Effector CD4-positive, alpha-beta T cell (primary cell): ENCODE data around the gene CHL1.

Source experiments
- DNase-seq: peaks from one replicate; pipeline ENCODE4 v3.0.0-alpha.2; 2020

The CHL1 gene

DNA sequence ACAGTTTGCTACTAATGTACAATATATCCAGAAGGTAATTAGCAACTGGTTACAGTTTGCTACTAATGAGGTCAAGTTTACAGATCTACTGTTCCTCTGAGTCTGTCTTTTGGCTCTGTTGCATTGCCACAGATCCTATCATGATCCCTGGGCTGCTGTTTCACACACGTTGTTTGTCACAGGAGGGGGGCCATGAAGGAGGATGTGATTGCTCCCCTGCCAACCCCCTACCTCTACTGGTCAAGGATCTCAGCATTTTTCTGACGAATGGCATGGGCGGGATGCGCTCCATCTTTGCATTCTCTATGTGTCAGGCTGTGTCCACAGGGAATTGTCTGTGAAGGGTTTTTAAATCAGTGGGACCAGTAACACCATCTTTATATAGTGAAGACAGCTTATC is 91.9 kb downstream of the CHL1 start:
- DNase-seq: no peak

DNA sequence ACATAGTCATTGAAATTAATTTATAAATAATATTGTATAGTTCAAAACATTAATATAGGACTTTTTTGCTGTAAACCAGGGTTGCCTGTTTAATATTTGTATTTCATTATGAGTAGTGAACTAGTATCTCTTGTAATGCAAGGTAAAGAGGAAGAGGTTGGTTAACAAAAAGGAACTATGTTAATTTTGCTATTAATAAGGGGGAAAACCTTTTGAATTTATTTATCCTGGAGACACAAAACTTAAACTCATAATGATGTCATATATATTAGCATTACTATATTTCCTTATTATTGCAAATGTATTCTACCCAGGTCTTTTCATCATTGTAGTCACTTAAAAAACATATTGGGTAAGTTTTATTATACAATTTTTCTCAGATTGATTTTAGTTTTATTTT is 94.5 kb downstream of the CHL1 start:
- no peak for DNase-seq

DNA sequence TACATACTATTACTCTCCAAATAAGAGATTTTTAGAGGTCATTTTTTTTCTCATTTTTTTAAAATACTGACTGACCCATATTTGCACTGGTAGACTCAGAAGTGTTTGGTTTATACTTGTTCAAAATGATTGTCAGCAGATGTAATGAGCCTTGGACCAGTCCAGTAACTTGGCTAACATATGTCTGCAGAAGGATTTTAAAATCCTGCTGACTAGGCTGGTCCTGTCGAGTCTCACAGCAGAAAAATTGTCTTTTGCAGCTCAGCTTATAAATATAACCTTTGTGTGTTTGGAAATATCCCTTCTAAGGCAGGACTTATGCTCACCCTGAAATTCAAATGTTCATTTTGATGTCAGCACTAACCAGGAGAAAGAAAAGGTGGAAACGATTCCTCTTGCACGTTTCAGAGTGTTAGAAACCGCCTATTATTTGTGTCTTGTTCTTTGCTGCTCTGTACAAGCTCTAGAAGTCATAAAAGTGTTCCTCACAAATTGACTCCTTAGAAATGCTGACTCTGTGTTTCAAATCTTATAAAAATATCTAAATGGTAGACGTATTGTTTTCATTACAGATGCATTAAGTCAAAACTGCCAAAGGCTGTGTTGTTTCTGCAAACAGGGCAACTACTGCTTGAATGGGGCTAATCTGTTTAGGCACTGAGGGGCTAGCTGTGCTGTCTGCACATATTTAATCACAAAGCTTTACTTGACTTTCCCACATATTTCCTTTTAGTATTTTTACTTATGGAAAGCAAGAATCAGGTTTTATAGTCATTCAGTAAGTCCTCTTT is 95.3 kb downstream of the CHL1 start:
- no peak for DNase-seq

DNA sequence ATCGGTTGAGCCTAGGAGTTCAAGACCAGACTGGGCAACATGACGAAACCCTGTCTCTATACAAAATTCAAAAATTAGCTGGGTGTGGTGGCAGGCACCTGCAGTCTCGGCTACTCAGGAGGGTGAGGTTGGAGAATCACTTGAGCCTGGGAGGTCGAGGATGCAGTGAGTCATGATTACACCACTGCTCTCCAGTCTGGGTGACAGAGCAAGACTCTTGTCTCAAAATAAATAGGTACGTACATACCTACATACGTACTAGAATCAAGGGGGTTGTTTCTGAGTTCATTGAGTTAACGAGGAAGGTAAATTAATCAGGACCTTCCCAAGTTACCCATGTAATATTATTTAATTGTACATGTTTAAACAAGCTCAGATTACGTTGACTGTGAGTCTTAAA is 97.5 kb downstream of the CHL1 start:
- DNase-seq: no peak

DNA sequence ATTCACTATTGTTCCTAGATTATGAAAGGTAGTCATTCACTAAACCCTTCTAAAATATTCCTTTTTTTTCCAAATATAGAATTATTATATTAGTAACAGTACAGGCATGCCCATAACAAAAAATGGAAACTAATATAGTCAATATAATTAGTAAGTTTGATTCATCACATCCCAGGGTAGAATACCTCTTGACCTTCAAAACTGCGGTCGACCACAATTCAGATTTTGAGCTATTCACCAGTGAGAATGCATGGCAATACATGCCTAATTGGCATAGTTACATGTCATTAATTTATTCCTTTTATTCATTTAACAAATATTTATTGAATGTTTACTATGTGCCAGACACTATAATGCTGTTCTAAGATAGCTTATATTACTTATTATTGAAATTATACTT is 98.0 kb downstream of the CHL1 start:
- DNase-seq: no peak

DNA sequence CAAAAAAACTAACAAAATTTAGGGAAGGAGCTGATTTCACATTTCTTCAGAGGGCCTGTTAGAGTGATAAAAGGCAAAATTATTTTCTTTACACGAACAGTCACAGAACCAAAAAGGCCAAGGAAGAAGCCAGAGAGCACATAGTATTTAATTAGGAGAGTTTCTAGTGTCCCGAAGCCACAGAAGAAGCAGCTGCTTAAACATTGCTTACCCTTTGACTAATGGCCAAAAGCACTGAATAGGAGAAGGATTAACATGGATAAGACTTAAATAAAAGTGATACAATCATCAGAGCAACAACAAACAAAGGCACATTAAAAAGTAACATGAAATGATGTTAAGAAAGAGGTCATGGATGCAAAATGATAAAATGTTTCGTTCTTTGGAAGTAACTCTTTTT is 98.6 kb downstream of the CHL1 start:
- DNase-seq: no peak

DNA sequence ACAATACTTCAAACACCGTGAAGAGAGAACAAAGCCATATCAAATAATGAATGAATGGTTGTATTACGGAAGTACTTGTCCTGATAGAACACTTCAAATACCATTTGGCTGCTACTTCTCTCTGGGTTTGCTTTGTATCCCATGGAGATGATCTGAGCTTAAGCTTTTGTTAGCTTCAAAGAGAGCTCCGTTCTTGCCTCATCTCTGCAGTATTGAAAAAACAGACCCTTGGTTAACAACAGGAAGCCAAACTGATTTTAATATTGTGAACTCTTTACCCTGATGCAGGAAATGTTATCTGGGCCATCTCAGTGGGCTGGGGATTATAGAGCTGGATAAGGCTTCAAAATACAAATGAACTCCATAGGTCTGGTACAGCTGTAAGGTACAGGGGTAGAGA is 101.0 kb downstream of the CHL1 start:
- DNase-seq: no peak

DNA sequence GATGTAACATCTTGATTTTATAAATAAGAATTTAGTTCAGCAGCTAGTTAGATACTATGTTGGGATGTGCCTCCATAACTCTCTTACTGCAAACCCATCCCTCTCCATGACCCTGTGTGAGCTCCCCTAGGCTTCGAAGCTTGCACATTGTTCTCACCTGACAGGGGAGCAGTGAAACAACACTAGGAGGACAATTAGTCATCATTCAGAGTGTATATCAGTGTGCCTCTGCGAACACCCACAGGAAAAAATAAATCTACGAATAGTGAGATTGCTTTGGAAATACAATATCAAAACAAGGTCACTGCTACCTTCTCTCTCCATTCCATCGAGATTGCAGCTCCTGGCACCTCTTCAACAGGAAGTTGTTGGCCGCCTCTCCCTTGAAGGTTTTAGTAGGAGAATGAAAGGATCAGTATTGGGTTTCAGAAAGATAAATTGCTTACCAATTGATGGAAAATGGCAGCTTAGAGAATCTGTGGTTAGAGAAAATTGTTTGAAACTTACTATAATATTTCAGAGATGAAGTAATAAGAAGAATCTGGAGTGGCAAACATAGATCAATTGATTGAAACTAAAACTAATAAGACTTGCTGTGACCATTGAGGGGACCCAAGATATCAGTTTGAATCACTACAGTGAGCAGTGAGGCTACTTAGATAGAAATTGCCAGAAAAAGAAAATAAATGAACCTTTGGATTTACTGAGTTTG is 103.2 kb downstream of the CHL1 start:
- no peak for DNase-seq

DNA sequence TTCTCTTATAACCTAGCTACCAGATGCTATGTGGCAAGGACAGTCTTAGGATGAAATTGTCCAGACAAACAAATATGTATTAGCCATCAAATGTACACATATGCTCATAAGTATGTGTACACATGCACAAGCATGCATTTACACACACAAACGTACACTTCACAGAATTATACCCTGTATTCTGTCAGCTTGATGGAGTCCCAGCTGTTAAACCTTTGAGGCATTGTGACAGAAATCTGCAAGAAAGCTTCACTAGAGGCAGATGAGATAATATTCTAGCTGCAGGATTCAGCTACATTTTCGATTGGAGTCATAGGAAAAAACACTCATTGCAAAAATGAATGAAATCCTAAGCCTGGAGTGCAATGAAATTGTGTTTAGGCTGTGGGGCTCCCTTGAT is 110.6 kb downstream of the CHL1 start:
- DNase-seq: no peak

DNA sequence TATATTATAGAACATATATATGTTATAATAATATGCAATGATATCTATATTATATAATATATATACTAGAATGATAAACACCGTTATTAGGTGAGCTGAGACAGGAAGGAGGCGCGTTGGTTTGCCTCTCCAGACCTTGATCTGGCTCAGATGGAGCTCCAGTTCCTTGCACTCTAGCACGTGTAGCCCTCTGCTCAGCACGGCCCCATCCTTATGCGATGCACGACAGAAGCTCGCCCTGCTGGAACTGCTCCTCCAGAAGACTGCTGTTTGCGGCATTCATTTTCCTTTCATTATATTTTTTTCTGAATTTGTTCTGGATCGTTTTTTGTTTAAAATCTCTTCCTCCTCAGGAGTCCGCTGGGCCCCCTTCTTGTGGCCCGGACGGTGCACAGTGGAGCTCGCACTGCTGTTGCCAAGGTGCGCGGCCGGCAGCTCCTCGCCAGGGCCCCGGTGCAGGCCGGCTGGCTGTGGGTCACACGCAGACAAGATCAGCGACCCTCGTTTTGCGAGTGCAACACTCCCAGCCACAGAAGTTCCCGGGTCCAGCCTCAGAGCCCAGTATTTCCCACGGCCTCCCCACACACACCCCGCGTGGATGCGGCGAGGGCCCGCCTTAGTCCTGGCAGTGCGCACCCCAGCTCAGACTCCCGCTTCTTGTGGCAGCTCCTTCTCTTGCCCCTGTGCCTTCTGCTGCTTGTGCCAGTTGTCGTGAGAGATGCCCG is 112.2 kb downstream of the CHL1 start:
- DNase-seq: no peak

DNA sequence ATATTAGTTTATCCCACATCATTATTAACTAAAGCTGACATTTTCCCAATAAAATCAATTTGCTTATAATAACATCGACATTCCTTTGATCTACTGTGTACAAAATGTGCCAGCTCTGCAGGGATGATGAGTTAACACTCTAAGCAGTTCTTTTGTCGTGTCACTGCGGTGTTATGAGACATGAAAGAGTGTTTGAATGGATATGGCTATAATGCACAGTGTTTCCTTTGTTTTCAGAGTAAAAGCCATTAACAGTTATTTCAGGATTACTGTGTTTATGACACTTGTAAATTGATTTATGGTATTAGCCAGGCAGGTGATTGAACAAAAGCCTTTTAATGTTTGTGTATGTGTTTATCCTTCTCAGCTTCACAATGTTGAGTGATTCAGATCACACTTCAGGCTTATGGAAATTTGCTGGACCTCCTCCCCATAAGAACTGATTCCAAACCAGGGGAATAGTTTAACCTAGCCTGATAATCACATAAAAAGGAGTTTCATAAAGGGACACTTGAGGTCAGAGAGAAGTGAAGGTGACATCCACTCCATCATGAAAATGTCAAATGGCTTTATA is 115.7 kb downstream of the CHL1 start:
- DNase-seq: no peak

DNA sequence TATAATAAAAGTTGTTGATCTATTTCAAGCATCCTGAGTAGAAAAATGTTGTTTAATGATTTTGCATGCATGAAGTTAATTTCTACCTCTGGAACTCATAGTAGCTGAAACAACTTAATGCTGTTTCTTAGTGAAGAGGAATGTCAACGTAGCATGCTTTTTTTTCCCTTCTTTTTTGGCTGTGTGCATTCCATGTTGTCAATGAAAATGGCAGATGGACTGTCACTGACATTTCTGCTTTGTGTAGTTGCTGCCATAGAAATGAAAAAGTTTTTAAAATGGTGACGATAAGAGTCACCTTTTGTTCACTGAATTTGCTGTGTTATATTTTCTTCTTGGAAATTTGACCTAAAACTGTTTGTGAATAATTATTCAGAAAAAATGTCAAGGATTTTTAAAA is 116.3 kb downstream of the CHL1 start:
- no peak for DNase-seq

DNA sequence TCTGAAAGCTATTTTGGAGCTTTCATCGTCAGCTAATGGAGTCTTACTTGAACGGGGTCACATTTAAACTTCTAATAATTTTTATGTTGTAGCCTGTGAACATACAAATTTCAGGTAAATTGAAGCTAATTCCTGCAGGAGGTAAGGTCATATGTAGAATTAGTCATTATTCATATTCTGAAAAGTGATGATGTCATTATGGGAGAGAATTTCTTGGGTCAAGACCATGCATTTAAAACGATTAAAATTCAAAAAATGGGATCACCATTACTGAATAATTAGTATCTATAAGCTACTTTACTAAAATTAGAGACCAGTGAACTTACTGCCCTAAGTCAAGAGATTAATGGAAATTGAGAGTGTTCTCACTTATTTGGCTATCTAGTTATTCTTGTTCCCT is 120.4 kb downstream of the CHL1 start:
- DNase-seq: no peak

DNA sequence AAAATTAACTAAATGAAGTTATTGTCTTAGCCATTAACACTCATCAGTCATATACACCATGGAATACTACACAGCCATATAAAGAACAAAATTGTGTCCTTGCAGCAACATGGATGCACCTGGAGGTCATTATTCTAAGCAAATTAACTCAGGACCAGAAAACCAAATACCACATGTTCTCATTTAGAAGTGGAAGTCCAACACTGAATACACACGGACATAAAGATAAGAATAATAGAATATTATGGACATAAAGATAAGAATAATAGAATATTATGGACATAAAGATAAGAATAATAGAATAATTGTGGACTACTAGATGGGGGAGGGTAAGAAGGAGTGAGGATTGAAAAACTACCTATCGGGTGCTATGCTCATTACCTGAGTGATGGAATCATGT is 122.3 kb downstream of the CHL1 start:
- DNase-seq: no peak

DNA sequence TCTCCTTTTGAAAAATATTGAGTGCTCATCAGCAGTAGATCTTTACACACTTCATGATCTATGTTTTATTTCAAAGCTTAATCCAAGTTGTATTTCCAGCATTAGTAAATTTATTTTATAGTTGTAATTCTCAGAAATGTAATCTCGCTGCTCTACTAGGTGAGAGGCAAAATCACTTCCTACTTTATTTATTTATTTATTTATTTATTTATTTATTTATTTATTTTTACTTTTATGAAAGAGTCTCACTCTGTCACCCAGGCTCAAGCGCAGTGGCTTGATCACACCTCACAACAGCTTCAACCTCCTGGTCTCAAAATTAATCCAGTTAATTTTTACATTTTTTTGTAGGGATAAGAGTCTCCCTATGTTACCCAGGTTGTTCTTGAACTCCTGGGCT is 127.9 kb downstream of the CHL1 start:
- no peak for DNase-seq

DNA sequence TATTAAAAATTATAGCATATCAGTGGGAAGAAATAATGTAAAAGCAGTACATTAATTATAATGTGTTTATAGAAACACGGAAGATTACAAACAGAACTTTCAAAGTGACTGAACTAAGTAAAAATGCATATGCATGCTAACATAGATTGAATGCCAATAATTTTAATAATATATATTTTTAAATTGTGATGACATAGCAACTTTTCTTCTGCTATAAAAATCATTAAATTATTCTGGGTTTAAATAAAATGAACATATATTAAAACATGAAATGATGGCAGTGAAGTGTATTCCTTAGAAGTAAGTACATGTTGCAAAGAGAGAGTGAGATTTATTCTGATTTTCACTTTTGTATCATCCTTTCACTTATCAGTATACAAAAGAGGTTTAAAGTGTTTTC is 128.9 kb downstream of the CHL1 start:
- no peak for DNase-seq

DNA sequence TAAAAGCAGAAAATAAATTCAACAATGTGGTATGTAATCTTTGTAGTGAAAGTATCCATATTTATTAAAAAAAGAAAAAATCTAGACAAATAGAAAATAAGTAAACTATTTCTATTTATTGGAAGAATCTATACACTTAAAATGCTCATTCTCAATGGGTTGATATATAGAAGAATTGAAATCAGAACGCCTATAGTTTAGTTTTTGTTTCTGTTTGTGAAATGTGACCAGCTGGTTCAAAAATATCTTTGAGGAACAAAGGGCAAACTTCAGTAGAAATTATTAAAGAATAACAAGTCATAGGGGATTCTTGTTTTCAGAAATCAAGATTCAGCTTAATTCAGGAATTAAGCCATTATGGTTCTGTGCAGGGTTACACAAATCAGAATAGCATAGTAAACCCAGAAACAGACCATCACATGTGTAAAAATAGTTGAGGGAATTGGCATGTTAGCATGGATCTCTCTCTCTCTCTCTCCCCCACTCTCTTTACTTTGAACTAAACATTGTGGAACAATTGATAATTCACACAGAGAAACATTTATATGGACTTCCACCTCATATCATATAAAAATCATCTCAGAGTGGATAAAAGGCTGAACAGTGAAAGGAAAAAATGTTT is 134.0 kb downstream of the CHL1 start:
- DNase-seq: no peak

DNA sequence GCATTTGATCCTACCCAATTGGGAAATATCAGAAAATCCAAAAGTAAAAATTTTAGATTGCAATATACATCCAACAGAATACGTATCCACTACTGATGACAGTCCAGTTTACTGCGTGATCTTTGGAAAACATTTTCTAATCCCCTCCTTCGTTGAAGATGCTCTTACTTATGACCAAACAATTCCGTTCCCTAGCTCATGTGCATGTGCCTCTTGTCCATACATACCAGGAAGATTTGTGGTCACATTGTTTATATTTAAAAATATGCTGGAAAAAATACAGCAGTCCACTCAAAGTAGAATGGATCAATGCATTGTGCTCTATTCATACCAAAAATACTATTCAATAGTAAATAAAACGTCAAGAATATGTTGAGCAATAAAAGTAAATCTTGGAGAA is 135.3 kb downstream of the CHL1 start:
- no peak for DNase-seq

DNA sequence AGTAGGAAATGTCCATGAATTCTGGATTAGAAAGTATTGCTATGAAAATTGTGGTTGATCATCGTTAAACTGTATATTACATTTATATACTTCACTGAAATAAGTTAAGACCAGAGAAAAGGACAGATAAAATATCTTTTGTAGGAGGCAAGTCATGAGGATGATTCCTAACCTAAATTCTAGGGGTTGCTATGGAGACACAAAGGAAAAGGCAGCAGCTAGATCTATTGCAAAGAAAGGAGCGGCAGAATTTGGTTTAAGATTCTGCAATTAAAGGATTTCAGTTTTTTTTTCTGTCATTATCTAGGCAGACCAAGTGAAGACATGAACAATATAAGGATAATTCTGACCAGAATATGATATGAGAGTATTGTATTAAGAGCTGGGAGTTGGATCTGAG is 136.1 kb downstream of the CHL1 start:
- DNase-seq: no peak

DNA sequence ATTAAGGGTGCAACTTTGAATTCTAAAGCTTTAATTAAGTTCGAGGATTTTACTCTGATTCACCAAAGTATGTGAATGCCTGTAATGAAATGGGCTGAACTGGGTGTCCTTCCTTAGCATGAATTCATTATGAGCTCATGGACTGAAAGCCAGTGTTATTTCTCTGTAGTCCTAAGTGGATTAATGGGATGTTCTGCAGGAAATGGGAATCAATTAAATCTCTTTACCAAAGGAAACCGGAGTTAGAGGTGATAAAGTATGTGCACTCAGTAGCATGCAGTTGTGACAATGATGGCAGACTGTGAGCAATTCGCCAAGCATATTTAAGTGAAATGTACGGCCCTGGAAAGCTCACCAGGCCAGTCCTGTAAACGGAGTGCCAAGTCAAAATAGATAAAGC is 138.7 kb downstream of the CHL1 start:
- no peak for DNase-seq

DNA sequence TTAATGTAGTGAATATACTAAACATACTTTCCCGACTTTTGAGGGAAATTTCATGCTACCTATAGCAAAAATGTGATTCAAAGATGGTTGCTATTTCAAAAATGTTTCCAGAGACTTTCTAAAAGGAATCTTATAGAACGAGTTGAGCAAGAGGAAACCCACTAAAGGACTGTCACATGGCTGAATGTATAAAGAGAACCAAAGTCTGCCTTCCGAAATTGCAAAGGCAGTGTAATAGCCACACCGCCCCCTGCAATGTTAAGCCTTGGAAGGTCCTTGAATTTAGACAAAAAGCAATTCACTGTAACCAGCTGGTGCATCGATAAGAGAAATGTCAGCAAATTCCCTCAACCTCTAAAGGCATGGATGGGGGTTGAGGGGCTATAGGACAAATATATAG is 142.8 kb downstream of the CHL1 start:
- no peak for DNase-seq

DNA sequence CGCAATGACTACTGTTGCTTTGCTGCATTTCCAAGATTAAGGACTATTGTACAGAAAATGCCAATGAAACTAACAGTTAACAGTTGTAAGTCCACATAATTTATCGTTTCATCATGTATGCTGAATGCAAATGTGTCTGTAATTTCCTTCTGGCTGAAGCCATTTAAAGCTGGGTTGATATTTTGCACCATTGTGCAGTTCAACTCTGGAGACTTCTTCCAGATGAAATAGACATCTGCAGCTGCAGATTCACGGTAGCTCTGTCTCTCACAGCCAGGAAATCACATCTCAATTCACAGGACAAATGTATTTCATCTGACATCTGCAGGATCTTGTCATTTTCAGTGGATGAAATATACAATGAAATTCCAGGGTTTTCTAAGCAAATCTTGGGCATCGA is 145.4 kb downstream of the CHL1 start:
- no peak for DNase-seq

DNA sequence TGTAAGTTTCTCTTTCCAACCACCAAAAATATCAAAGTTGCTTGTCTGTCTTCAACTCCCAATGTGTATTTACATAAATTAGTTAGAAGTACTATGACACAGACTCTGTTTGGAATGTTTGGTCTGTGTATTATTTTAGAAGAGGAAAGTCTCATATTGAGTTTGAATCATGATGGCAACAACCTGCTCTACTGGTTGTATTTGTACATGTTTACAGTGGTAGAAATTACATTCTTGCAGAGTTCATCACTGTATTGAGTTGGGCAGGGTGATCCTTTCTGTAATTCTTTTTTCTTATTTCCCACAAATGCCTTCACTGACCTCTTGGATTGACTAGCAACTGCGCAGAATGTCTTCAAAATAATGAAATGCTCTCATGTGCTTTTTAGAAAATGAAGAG is 149.6 kb downstream of the CHL1 start:
- DNase-seq: no peak
